Psoas muscle (tissue), 8 donors: ENCODE data around the gene SPTBN4. TPM values are rescaled to one million over a fixed set of nuclear protein-coding genes. Genes with fewer than 3 reads are reported as not detected.
"Not testable (repeated sequence)": the region's sequence is repeated elsewhere in the genome, so short reads cannot be mapped to it uniquely, and the experiment has no call there.

Experiments used
- ATAC-seq, 4 donors: fragments of 200-7000 bp; cut with Tn5 transposase; one replicate each; pipeline ENCODE4 v1.9.1; 2020; ENCODE audit warnings: moderate library complexity in 3 of 4, mild to moderate bottlenecking in 2 of 4
- DNase-seq, 2 donors: peaks; one replicate each; pipeline ENCODE4 v3.0.0-alpha.2; 2020
- H3K27ac ChIP-seq: fragments of 200-600 bp; one replicate; pipeline ENCODE4 v1.8.0; 2022
- H3K27me3 ChIP-seq, 3 donors: fragments of 200-600 bp in 1 of 3; one replicate each; pipeline versions ENCODE4 v1.6.1 to v1.8.0; 2013 to 2022; ENCODE audit warnings: low read length in 2 of 3, mild to moderate bottlenecking in 2 of 3, moderate library complexity in 1 of 3; ENCODE audit not compliant: insufficient read depth in 3 of 3
- H3K36me3 ChIP-seq, 2 donors: fragments of 200-600 bp in 1 of 2; one replicate each; pipeline versions ENCODE4 v1.6.1 to v1.8.0; 2013 to 2022; ENCODE audit warnings: low read depth in 1 of 2, mild to moderate bottlenecking in 1 of 2, moderate library complexity in 1 of 2; ENCODE audit not compliant: insufficient read depth in 1 of 2
- H3K4me1 ChIP-seq: fragments of 200-600 bp; one replicate; pipeline ENCODE4 v1.8.0; 2022
- H3K4me3 ChIP-seq: fragments of 200-600 bp; one replicate; pipeline ENCODE4 v1.8.0; 2022; ENCODE audit warnings: mild to moderate bottlenecking
- H3K9me3 ChIP-seq: fragments of 200-600 bp; one replicate; pipeline ENCODE4 v1.8.0; 2022
- WGBS, 3 donors: extraction: QIAGEN DNeasy Blood & Tissue Kit; methylation state at CpG; one replicate each; pipeline versions ENCODE4 v1.1.6 to v1.1.7; 2013; 5-methylcytosine and 5-hydroxymethylcytosine counted together
- intact Hi-C, 2 donors: fragments of 100-400 bp; cut with DNase I; formaldehyde crosslinking; loops; one replicate each; pipeline versions ENCODE4 v1.11.0 to v1.14.2; 2022
- polyA plus RNA-seq, 3 donors: library from polyadenylated mRNA; stranded (reverse); fragments of 200-250 nt; gene quantifications; one replicate each; pipeline ENCODE4 v1.2.3, GENCODE V29; 2013
- total RNA-seq, 4 donors: library from RNA; stranded (reverse); fragmentation: NEBNext Ultra II Directional in 2 of 4; extraction: Animal tissue kit (Norgen Biotek cat#: 25700) in 2 of 4; gene quantifications; one replicate each; pipeline versions ENCODE4 v1.2.1 to v1.2.4, GENCODE V29; 2021 to 2023
- TF ChIP-seq, protein P1 (sequence below): fragments of 200-600 bp; IDR thresholded peaks from one replicate; pipeline ENCODE4 v1.8.0; 2022; ENCODE audit warnings: antibody characterized with exemption
- donor health status: healthy with polysubstance abuse.
- donor health status: DM: no; HTN: no; CAD: no; lungs with moderate emphysema.
- donor health status: Bipolar disorder and iron deficiency.
- donor health status: healthy.
- donor health status: DM: yes; HTN: yes; CAD: no.
- donor health status: DM: no; HTN: no; CAD: no.
- donor health status: DM: no; HTN: no; CAD: no.
- donor health status: DM: yes; HTN: yes; CAD: no.

SPTBN4 gene
- total and polyA plus RNA-seq, 7 donors = 0.66 to 4.7 (median 2.8) TPM

DNA sequence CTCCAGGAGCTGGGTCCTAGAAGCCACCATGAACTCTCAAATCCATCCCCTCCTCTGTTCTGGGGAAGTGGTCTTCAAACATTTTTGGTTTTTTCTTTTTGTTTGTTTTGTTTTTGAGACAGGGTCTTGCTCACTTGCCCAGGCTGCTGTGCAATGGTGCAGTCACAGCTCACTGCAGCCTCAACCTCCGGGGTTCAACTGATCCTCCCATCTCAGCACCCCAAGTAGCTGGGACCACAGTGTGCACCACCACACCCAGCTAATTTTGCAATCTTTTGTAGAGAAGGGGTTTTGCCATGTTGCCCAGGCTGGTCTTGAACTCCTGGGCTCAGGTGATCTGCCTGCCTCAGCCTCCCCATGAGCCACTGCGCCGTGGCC, 8.2 kb upstream of the SPTBN4 start:
- H3K27me3 ChIP-seq = no peaks in the 10 kb centered on the region
- no peak overlapping the region for H3K27ac ChIP-seq
- H3K36me3 ChIP-seq = peaks cover 3 to 42% of the 10 kb centered on the region in 2 donors
- H3K4me3 ChIP-seq = no peak overlapping the region
- WGBS, 3 donors = 96% methylated on average over 3 of the region's 3 CpGs
- TF ChIP-seq, protein P1, sequence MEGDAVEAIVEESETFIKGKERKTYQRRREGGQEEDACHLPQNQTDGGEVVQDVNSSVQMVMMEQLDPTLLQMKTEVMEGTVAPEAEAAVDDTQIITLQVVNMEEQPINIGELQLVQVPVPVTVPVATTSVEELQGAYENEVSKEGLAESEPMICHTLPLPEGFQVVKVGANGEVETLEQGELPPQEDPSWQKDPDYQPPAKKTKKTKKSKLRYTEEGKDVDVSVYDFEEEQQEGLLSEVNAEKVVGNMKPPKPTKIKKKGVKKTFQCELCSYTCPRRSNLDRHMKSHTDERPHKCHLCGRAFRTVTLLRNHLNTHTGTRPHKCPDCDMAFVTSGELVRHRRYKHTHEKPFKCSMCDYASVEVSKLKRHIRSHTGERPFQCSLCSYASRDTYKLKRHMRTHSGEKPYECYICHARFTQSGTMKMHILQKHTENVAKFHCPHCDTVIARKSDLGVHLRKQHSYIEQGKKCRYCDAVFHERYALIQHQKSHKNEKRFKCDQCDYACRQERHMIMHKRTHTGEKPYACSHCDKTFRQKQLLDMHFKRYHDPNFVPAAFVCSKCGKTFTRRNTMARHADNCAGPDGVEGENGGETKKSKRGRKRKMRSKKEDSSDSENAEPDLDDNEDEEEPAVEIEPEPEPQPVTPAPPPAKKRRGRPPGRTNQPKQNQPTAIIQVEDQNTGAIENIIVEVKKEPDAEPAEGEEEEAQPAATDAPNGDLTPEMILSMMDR = no peak
- no peak for DNase-seq
- intact Hi-C loops = no loop called here
- H3K9me3 ChIP-seq = no peaks in the 10 kb centered on the region
- ATAC-seq = no peak
- H3K4me1 ChIP-seq = peaks cover 4% of the 10 kb centered on the region

DNA sequence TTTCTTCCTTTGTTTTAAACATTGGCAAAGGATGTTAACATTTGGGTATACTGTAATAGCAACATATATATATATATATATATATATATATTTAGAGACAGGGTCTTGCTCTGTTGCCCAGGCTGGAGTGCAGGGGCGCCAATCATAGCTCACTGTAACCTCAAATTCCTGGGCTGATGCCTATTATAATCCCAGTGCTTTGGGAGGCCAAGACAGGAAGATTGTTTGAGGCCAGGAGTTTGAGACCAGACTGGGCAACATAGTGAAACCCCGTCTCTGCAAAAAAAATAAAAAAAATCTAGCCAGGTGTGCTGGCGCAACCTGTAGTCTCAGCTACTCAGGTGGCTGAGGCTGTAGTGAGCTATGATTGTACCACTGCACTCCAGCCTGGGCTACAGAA, 6.6 kb upstream of the SPTBN4 start:
- intact Hi-C loops = no loop called here
- Histone ChIP-seq H3K27me3 (no peaks in the 10 kb centered on the region), H3K4me3 (no peak overlapping the region), H3K36me3 (peaks cover 2 to 32% of the 10 kb centered on the region in 2 donors), H3K4me1 (peaks cover 12% of the 10 kb centered on the region), H3K27ac (no peak overlapping the region), H3K9me3 (no peaks in the 10 kb centered on the region)
- 87 to 94% (median 88%) methylated on average over 3 of the region's 3 CpGs for WGBS, 3 donors
- TF ChIP-seq, protein P1 = no peak
- DNase-seq = no peak
- ATAC-seq = no peak

DNA sequence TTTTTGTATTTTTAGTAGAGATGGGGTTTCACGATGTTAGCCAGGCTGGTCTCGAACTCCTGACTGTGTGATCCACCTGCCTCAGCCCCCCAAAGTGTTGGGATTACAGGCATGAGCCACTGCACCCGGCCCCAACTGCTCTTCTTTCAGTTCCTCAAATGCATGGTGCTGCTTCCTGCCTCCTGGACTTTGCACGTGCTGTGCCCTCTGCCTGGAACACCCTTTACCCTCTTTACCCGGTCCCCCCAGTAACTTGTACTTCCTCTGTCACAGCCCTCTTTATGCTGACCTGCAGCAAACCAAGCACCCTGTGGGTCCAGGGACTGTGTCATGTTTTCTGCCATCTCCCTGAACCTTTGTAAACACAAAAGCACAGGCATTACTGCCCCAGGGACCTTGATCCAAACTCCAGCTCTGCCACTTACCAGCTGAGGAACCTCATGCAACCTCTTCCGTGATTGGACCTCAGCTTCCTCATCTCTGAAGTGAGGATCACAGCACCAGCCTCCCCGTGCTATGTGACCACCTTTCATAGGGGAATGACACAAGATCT, 5.1 kb upstream of the SPTBN4 start:
- intact Hi-C loops = no loop called here
- peak; percentile 32 to 64 for DNase-seq

DNA sequence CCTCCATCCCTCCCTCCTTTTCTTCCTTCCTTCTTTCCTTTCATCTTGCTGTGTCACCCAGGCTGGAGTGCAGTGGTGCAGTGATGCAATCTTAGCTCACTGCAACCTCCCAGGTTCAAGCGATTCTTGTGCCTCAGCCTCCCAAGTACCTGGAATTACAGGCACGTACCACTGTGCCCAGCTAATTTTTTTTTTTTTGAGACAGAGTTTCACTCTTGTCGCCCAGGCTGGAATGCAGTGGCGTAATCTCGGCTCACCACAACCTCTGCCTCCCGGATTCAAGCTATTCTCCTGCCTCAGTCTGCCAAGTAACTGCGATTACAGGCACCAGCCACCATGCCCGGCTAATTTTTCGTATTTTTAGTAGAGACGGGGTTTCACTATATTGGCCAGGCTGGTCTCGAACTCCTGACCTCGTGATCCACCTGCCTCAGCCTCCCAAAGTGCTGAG, 3.2 kb upstream of the SPTBN4 start:
- WGBS, 3 donors = 42 to 68% (median 57%) methylated on average over 11 to 12 of the region's 12 CpGs
- intact Hi-C loops = loop anchor here in 1 of 2 donors (2.0 kb wide), 1 partner anchor 43 kb away; no protein-coding TSS in a partner anchor
- not testable (repeated sequence) for H3K9me3 ChIP-seq, DNase-seq, H3K36me3 ChIP-seq, ATAC-seq, H3K27me3 ChIP-seq
- Histone ChIP-seq H3K4me1 (peaks cover 12% of the 10 kb centered on the region), H3K4me3 (peak overlapping the region; percentile 85), H3K27ac (peak overlapping the region; percentile 94)

More for the DNA sequence above, 5.1 kb upstream of the SPTBN4 start:
- Histone ChIP-seq H3K27me3 (no peaks in the 10 kb centered on the region), H3K4me1 (peaks cover 12% of the 10 kb centered on the region), H3K4me3 (no peak overlapping the region), H3K36me3 (peaks cover 0 to 16% of the 10 kb centered on the region in 2 donors), H3K9me3 (no peaks in the 10 kb centered on the region), H3K27ac (peak overlapping the region; percentile 34)
- ATAC-seq = no peak
- TF ChIP-seq, protein P1 = no peak
- WGBS, 3 donors = 74 to 80% (median 75%) methylated on average over 7 of the region's 7 CpGs

DNA sequence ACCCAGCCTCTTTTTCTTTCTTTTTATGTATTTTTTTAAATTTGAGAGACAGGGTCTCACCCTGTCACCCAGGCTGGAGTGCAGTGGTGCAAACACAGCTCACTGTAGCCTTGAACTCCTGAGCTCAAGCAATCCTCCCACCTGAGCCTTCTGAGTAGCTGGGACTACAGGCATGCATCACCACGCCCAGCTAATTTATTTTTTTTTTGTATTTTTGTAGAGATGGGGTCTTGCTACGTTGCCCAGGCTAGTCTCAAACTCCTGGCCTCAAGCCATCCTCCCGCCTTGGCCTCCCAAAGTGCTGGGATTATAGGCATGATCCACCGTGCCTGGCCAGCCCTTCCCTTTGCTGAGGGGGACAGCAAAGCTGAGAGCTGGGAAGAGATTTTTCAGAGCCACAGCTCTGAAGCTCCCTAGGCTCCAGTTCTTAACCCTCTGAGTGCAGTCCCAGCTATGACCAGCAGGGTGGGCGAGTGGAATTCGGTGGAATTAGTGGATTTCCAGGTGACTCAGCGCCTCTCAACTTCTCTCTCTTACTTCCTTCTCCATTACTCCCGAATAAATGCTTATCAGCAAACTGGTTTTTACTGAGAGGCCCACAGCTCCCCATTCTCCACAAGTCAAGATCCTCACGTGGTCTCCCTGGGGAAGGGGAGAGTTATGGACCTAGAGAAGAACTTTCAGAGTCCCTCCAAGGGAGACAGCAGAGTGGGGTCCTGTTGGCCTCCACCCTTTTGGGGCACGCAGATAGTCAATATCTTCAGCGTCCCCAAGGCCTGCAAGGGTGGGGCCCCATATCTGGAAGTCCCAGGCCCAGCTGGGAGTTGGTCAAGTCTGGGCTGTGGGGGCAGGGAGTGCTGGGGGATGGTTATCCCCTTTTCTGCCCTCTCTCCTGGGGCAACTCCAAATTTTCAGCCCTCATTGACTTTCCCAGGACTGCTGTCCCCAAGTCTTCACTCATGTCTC, 2.5 kb upstream of the SPTBN4 start:
- Histone ChIP-seq H3K4me1 (peaks cover 12% of the 10 kb centered on the region), H3K36me3 (no peaks in the 10 kb centered on the region), H3K4me3 (peak overlapping the region; percentile 85), H3K9me3 (no peaks in the 10 kb centered on the region), H3K27me3 (no peaks in the 10 kb centered on the region), H3K27ac (peak overlapping the region; percentile 94)
- TF ChIP-seq, protein P1 = peak; percentile 87
- intact Hi-C loops = loop anchor here in 1 of 2 donors (2.0 to 5.0 kb wide), 2 partner anchors 44 to 133 kb away; no protein-coding TSS in a partner anchor
- peak in 3 of 4 donors; percentile 12 to 34 (median 26) for ATAC-seq
- 31 to 44% (median 36%) methylated on average over 11 of the region's 11 CpGs for WGBS, 3 donors
- peak; percentile 84 to 85 for DNase-seq
